Measurements from ENCODE around the gene CAMK1. TPM values are rescaled to one million over a fixed set of nuclear protein-coding genes. Genes with fewer than 3 reads are reported as not detected.

Gene CAMK1
- total and polyA plus RNA-seq, 5 experiments from 2014 or later = 0.17 to 1.1 (median 0.96) TPM

DNA sequence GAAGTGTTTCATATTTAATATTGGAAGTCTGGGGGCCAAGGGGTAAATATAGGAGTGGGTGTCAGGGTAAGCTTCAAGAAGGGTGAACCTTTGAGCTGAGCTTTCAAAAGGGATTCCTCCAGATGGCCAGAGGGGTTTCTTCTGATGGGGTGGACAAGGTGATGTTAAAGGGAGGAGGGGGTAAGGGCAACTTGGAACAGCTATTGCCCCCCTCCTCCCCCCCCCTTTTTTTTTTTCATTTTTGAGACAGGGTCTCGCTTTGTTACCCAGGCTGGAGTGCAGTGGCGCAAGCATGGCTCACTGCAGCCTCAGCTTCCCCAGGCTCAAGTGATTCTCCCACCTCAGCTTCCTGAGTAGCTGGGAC is 38.2 kb upstream of the CAMK1 start:
- H3K4me1 Mint-ChIP-seq = peaks cover 33 to 58% (median 43%) of the 10 kb centered on the region in 4 donors

DNA sequence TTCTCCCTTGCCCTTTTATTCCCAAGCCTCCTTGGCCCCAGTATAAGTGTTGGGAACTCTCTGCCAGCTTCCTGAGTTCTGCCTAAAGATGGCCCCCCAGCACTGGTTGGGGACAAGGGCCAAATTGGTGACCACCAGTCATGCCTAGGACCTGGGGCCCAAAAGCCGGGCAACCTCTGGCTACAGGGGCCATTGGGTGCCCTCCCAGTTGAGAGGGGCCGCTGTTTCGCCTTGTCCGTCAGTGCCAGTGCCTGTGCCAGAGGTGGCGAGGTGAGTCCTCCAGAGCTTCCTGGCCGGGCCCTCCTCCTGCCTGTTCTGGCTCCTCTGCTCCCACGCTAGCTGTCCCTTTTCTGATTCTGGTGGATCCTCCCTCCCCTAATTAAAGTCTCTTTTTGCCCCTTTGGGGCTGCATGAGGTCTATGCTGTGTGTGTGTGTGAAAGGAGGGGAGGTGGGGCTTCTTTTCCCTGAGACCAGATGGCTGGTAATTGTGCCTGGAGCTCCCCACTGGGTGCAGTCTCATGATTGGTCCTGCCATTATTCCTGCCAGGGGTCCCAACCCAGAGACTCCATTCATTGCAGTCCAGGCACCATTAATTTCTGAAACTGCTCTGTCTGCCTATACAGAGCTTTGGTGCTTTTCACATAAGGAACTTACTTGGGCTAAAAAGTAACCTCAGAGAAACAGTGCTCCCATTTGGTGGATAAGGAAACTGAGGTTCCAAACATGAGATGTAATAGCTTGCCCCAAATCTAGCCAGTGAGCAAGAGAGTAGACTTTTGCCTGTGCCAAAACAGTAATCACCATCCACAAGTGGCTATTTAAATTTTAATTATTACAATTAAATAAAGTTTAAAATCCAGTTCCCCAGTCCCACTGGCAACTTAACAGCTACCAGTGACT is 37.2 kb upstream of the CAMK1 start:
- peaks cover 33 to 58% (median 43%) of the 10 kb centered on the region in 4 donors for H3K4me1 Mint-ChIP-seq
- H3K9me3 Mint-ChIP-seq = no peaks in the 10 kb centered on the region
- peaks cover 0 to 58% (median 18%) of the 10 kb centered on the region in 3 donors for H3K36me3 Mint-ChIP-seq
- DNase-seq (no peak), ATAC-seq (no peak)
- no peak overlapping the region for H3K4me3 Mint-ChIP-seq
- POLR2A ChIA-PET = interaction anchor here (0.9 to 1.2 kb wide), 3 partner anchors 13 to 75 kb away, joined by 3 read pairs; partner anchors contain the start of genes ARPC4, BRPF1 and TADA3
- H3K27ac Mint-ChIP-seq = peak overlapping the region in 4 of 10 donors; percentile 34 to 92 (median 44)
- H3K27me3 Mint-ChIP-seq = no peaks in the 10 kb centered on the region

More for the DNA sequence above, 38.2 kb upstream of the CAMK1 start:
- H3K4me3 Mint-ChIP-seq = peak overlapping the region in 4 of 10 donors; percentile 52 to 93 (median 92)
- no peak for ATAC-seq
- H3K36me3 Mint-ChIP-seq = peaks cover 0 to 48% (median 19%) of the 10 kb centered on the region in 3 donors
- no peaks in the 10 kb centered on the region for H3K27me3 Mint-ChIP-seq
- H3K9me3 Mint-ChIP-seq = no peaks in the 10 kb centered on the region
- DNase-seq = no peak
- H3K27ac Mint-ChIP-seq = peak overlapping the region; percentile 92 to 99 (median 96)
- POLR2A ChIA-PET = interaction anchor here (0.5 to 2.7 kb wide), 9 partner anchors 10 to 513 kb away, joined by 3 to 23 read pairs (median 5); partner anchors contain the start of genes ARPC4, BRPF1, JAGN1 and SEC13

DNA sequence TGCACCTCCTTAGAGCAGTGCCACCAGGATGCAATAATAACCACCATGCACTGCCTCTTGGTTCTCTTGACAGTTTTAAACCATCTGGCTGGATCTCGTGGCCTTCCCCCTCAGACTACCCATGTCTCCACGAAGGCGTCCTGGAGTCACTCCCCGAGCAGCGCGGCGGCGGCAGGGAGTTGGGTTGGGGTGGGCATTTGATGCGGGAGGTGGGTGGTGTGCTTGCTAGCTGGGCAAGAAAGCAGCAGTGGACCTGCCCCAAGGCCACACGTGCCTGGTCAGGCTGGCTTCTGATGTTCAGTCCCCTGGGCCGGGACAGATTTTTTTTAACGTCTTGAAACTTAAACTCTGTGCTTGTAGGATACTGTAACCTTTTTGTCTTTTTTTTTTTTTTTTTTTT is 36.4 kb upstream of the CAMK1 start:
- Mint-ChIP-seq H3K27ac (peak overlapping the region in 3 of 10 donors; percentile 17 to 48 (median 34)), H3K36me3 (peaks cover 0 to 66% (median 21%) of the 10 kb centered on the region in 3 donors), H3K9me3 (no peaks in the 10 kb centered on the region), H3K4me3 (no peak overlapping the region), H3K27me3 (no peaks in the 10 kb centered on the region), H3K4me1 (peaks cover 27 to 50% (median 38%) of the 10 kb centered on the region in 4 donors)
- no peak for ATAC-seq
- POLR2A ChIA-PET = interaction anchor here (1.3 kb wide), 1 partner anchor 13 kb away, joined by 6 read pairs; the partner anchor contains the start of genes ARPC4 and TADA3
- DNase-seq = no peak

DNA sequence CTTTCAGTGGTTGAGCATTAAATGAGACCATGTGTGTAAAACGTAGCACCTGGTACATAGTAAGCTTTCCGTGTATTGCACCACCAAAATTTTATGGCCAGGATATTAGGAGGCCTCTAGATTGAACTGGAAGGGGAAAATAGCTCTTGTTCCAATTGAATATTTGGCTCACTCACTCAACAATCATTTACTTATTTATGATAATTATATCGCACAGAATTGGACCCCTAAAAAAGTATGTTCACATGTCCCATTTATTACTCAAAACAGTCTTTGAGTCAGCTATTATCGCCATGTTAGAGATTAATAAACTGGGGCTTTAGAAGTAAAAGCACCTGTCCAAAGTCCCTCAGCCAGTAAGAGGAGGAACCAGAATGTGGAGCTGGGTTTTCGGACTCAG is 35.2 kb upstream of the CAMK1 start:
- Mint-ChIP-seq H3K27me3 (no peaks in the 10 kb centered on the region), H3K4me3 (no peak overlapping the region), H3K27ac (peak overlapping the region in 2 of 10 donors; percentile 20 to 31), H3K4me1 (peaks cover 22 to 40% (median 30%) of the 10 kb centered on the region in 4 donors), H3K36me3 (peaks cover 0 to 77% (median 23%) of the 10 kb centered on the region in 3 donors), H3K9me3 (no peaks in the 10 kb centered on the region)
- ATAC-seq (no peak), DNase-seq (no peak)
- POLR2A ChIA-PET = interaction anchor here (0.5 to 1.3 kb wide), 3 partner anchors 12 to 36 kb away, joined by 4 to 7 read pairs (median 6); partner anchors contain the start of genes ARPC4, CAMK1 and TADA3

DNA sequence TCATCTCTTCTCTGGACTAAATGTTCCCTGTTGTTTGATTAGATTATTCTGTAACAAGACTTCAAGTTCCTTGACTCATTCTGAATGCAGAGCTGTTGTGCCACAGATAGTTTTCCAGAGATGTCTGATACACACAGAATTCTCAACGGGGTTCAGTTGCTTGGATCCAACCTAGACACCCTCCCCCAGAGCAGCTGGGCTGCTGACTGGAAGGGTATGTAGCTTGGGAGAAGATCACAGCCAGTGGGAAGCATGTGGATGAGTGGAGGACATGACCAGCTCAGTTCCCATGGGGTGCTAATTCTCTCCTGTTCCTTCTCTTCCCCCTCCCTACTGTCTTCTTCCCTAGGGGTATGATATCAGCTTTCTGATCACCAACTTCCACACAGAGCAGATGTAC is 33.7 kb upstream of the CAMK1 start:
- ATAC-seq = no peak
- Mint-ChIP-seq H3K36me3 (peaks cover 0 to 87% (median 24%) of the 10 kb centered on the region in 3 donors), H3K4me1 (peaks cover 13 to 28% (median 23%) of the 10 kb centered on the region in 4 donors), H3K27me3 (no peaks in the 10 kb centered on the region), H3K9me3 (no peaks in the 10 kb centered on the region), H3K4me3 (no peak overlapping the region), H3K27ac (peak overlapping the region in 5 of 10 donors; percentile 12 to 79 (median 54))
- no peak for DNase-seq
- POLR2A ChIA-PET = interaction anchor here (1.9 kb wide), 1 partner anchor 11 kb away, joined by 7 read pairs; the partner anchor contains the start of genes ARPC4 and TADA3

DNA sequence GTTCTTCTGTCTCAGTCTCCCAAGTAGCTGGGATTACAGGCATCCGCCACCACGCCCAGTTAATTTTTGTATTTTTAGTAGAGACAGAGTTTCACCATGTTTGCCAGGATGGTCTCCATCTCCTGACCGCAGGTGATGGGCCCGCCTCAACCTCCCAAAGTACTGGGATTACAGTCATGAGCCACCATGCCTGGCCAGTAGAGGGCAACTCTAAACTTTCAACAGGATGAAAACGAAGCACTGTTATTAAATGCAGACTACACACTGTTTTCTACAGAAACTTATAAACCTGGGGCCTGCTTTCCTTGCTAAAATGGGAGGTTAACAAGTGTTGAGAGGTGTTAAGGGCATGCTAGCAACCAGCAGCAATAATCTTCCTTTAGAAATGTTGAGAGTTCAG is 30.8 kb upstream of the CAMK1 start:
- Mint-ChIP-seq H3K9me3 (no peaks in the 10 kb centered on the region), H3K27me3 (no peaks in the 10 kb centered on the region), H3K27ac (peak overlapping the region in 1 of 10 donors; percentile 33), H3K4me3 (no peak overlapping the region), H3K4me1 (peaks cover 14 to 47% (median 34%) of the 10 kb centered on the region in 4 donors), H3K36me3 (peaks cover 0 to 93% (median 25%) of the 10 kb centered on the region in 3 donors)
- POLR2A ChIA-PET = no interaction called here
- DNase-seq (no peak), ATAC-seq (no peak)

DNA sequence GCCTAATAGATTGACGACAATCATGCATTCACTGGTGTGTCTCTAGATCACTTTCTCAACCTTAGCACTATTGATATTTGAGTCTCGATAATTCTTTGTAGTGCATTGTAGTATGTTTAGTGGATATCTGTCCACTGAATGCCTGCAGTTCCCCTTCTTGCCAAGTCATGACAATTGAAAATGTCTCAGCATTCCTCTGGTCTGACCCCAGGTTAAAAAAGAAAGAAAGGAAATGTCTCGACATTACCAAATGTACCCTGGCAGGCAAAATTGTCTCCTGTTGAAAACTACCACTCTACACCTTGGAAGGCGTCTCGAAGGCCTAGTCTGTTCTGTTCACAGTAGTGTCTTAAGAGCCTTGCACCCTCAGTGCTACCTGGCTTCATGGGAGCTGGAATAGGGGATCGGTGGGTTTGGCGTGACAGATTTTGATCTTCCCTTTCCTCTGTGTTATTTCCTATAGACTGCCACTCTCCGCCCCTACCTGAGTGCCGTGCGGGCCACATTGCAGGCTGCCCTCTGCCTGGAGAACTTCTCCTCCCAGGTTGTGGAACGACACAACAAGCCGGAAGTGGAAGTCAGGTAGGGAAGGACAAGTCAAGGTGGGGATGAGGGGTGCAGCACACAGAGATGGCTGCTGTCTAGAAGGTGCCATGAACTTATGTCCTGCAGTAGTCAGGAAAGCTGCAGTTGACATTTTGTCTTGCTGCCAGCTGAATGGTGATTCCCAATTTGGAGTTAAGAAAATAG is 27.6 kb upstream of the CAMK1 start:
- Mint-ChIP-seq H3K4me1 (peaks cover 23 to 59% (median 49%) of the 10 kb centered on the region in 4 donors), H3K27ac (peak overlapping the region in 7 of 10 donors; percentile 27 to 65 (median 51))

DNA sequence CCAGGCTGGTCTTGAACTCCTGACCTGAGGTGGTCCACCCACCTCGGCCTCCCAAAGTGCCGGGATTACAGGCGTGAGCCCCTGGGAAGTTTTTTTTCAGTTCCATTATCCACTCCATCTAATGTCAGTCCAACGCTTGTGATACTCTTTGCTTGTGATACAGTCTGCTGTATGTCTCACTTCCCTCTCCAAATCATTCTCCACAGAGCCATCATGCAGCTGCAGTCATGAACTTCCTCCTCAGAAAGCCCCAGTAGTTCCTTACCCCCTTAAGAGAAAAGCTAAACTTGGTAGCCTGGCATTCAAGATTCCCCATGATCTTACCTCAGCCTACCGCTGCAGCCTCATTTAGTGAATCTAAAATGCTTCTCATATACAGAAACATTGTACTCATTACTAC is 25.5 kb upstream of the CAMK1 start:
- DNase-seq = no peak
- Mint-ChIP-seq H3K9me3 (no peaks in the 10 kb centered on the region), H3K27ac (peak overlapping the region in 9 of 10 donors; percentile 22 to 100 (median 90))

More for the DNA sequence above, 27.6 kb upstream of the CAMK1 start:
- Mint-ChIP-seq H3K27me3 (no peaks in the 10 kb centered on the region), H3K4me3 (peak overlapping the region in 2 of 10 donors; percentile 3 to 36), H3K9me3 (no peaks in the 10 kb centered on the region), H3K36me3 (peaks cover 0 to 78% (median 15%) of the 10 kb centered on the region in 3 donors)
- ATAC-seq (no peak), DNase-seq (no peak)
- POLR2A ChIA-PET = interaction anchor here (0.6 to 0.7 kb wide), 3 partner anchors 11 to 68 kb away, joined by 3 to 6 read pairs (median 3); no protein-coding TSS in a partner anchor

DNA sequence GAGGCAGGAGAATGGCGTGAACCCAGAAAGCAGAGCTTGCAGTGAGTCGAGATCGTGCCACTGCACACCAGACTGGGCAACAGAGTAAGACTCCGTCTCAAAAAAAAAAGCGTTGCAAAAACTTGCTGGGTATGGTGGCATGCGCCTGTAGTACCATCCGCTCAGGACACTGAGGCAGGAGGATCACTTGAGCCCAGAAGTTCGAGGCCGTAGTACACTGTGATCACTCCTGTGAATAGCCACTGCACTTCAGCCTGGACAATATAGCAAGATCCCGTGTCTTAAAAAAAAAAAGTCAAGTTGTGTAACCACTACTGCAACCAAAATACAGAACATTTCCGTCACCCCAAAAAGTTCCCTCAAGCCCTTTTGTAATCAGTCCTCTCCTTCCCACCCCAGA is 24.7 kb upstream of the CAMK1 start:
- POLR2A ChIA-PET = interaction anchor here (0.8 kb wide), 1 partner anchor 13 kb away, joined by 3 read pairs; no protein-coding TSS in a partner anchor
- DNase-seq (no peak), ATAC-seq (no peak)
- Mint-ChIP-seq H3K4me3 (peak overlapping the region; percentile 91 to 100 (median 96)), H3K9me3 (no peaks in the 10 kb centered on the region), H3K27ac (peak overlapping the region; percentile 1 to 100 (median 88)), H3K27me3 (no peaks in the 10 kb centered on the region), H3K36me3 (peaks cover 7 to 61% (median 15%) of the 10 kb centered on the region in 3 donors), H3K4me1 (peaks cover 33 to 77% (median 71%) of the 10 kb centered on the region in 4 donors)

More for the DNA sequence above, 25.5 kb upstream of the CAMK1 start:
- Mint-ChIP-seq H3K36me3 (peaks cover 2 to 61% (median 14%) of the 10 kb centered on the region in 3 donors), H3K4me3 (peak overlapping the region; percentile 49 to 96 (median 74)), H3K4me1 (peaks cover 33 to 77% (median 69%) of the 10 kb centered on the region in 4 donors), H3K27me3 (no peaks in the 10 kb centered on the region)
- ATAC-seq = no peak
- POLR2A ChIA-PET = interaction anchor here (1.0 to 1.4 kb wide), 2 partner anchors 13 to 138 kb away, joined by 4 to 5 read pairs; partner anchors contain the start of gene CRELD1

DNA sequence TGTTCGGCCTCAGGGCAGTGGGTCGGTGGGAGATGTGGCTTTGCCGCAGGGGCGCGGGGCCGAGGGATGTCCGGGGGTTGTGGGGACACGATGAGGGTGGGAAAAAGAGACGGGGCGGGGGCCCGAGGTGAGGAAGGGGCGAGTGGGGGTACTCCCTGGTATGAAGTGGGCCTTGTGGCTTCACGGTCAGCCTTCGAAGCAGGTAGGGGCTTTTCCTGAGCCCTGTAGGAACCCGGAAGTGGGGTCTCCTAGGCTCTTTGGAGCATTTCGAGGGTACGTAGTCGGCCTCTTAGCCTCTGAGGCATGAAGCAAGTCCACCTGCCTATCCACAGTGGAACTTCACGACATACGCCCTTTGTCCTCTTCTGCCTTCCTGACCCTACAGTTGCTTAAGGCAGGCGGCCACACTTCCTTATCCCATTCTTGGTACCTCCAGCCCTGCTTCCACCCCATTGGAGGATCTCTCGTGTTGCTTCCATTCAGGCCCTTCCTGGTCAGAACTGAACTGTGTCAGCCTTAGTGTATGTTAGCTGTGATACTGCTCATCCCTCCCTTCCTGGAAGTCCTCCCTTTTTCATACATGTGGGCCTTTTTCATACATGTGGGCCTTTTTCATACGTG is 23.5 kb upstream of the CAMK1 start:
- Mint-ChIP-seq H3K27me3 (no peaks in the 10 kb centered on the region), H3K36me3 (peaks cover 7 to 60% (median 18%) of the 10 kb centered on the region in 3 donors), H3K9me3 (no peaks in the 10 kb centered on the region), H3K27ac (peak overlapping the region; percentile 95 to 100 (median 99)), H3K4me3 (peak overlapping the region; percentile 91 to 100 (median 96)), H3K4me1 (peaks cover 36 to 77% (median 76%) of the 10 kb centered on the region in 4 donors)
- ATAC-seq = peak in 1 of 2 donors; percentile 4
- POLR2A ChIA-PET = interaction anchor here (0.6 to 3.5 kb wide), 30 partner anchors 8 to 1850 kb away, joined by 3 to 47 read pairs (median 4); partner anchors contain the start of genes BRPF1, CRELD1, EMC3 and FANCD2
- DNase-seq = peak in 2 of 10 donors; percentile 28 to 31

Measured in naive thymus-derived CD8-positive, alpha-beta T cell (primary cell).